HG03135 (cell line): ENCODE results near the gene THAP4.

ENCODE experiments used
- ATAC-seq: cut with Tn5 transposase; IDR thresholded peaks from one replicate; pipeline ENCODE4 v1.9.1; 2021; ENCODE audit warnings: mild to moderate bottlenecking, moderate library complexity; ENCODE audit not compliant: unreplicated experiment

THAP4 gene

GRCh38 chr2:241551599-241551997 lies 85.4 kb downstream of the THAP4 start:
- ATAC-seq = no peak

GRCh38 chr2:241550616-241551580 lies 86.1 kb downstream of the THAP4 start:
- no peak for ATAC-seq

- ATAC-seq = no peak
These were observed 88.5 kb downstream of the THAP4 start for GRCh38 chr2:241548451-241548835.

- ATAC-seq = no peak
These were observed 89.0 kb downstream of the THAP4 start for GRCh38 chr2:241547781-241548450.

DNA sequence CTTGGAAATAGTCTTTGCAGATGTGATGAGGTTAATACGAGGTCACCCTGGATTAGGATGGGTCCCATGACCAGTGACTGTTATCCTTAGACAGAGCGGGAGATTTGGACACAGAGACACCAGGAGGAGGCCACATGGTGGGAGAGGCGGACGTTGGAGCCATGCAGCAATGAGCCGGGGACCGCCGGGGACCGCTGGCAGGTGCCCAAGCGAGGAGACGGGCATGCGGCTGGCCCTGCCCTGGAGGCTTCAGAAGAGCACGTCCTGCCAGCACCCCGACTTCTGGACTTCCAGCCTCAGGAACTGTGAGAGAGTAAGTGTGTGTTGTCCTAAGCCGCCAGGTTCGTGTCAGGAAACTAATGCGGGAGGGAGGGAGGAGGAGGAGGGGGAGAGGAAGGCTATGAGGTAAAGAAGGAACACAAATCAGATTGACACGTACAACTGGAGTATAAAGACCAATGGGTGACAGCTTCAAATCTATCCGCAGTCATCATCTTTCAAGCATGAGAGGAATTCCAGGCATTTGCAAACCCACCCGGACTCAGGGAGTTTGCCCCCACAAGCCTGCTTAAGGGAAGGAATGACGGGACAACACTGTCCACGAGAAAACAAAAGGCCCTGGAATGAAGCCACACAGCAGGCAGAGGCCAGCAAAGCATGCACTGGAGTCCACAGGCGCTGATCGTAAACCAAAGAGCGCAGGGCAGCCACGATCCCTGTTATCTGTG lies 90.0 kb downstream of the THAP4 start:
- ATAC-seq = no peak

DNA sequence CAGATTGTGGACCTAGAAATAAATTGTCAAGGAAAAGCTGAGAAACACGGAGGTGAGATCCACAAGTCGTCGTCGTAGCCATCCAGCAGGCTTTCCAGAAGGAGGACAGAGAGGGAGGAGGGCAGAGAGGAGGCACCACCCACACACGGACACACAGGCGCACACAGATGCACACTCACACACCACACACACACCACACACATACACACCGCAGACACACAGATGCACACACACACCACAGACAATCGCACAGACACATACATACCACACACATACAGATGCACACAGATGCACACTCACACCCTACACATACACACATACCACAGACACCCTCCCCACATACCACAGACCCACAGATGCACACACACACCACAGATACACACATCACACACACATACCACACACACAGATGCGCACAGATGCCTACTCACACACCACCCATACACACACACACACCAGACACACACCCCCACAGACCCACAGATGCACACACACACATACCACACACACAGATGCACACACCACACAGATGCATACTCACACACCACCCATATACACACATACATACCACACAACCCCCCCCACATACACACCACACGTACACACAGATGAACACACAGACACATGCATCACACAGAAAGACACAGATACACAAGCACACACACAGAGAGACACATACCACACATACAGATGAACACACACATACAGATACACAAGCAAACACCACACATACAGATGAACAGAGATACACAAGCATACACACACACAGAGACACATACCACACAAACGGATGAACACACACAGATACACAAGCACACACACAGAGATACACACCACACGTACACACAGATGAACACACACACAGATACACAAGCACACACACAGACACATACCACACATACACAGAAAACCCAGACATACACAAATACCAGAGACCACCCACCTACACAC lies 91.2 kb downstream of the THAP4 start:
- ATAC-seq = no peak

DNA sequence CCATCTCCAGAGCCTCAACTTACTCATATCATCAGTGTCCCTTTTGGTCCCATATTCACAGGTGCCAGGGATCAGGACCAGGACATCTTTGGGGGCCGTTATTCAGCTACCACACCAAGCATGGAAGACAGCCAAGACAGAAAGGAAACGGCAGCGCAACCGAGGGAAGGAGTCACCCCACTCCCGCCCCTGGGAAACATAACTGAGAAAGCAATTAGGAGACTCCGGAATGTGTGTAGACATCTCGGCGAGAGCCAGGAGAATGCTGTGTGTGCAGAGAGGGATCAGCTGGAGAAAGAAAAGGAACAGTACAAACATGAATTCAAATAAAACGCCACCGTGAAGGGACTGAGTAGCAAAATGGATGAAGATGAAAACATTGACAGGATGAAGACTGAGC lies 91.9 kb downstream of the THAP4 start:
- no peak for ATAC-seq

GRCh38 chr2:241542278-241542605 lies 94.7 kb downstream of the THAP4 start:
- no peak for ATAC-seq

DNA sequence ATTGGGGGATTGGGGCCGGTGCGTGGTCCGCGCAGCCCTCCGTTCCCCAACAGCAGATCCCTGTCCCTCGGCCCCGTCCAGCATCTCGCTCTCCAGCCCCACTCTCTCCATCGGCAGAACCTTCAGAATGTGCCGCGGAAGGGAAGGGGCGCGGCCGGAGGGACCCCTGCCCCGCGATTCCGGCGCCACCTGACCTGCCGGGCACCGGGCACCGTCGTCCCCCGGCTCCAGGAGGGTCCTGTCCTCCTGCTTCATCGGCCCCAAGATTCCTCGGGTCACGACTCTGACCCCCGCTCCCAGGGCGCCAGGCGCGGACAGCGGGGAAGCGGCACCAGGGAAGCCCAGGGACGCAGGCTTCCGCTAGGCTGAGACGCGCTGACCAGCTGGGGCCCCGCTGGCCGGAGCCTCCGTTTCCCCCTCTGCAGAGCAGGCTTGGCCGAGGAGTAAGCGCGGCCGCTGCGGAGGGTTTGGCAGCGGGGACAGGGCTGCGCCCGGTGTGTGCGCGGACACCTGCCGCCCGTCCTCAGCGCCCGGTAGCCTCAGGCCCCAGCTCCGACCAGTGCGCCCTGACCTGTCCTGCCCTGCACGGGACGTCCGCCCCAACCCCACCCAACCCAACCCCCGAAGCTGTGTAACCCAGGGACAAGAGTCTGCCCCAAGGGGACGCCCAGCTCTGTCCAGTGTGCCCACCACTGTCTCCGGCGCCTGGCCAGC lies 95.2 kb downstream of the THAP4 start:
- ATAC-seq = no peak

GRCh38 chr2:241540771-241541561 lies 96.0 kb downstream of the THAP4 start:
- ATAC-seq = no peak

- ATAC-seq = no peak
These were observed 96.6 kb downstream of the THAP4 start for GRCh38 chr2:241540401-241540770.

DNA sequence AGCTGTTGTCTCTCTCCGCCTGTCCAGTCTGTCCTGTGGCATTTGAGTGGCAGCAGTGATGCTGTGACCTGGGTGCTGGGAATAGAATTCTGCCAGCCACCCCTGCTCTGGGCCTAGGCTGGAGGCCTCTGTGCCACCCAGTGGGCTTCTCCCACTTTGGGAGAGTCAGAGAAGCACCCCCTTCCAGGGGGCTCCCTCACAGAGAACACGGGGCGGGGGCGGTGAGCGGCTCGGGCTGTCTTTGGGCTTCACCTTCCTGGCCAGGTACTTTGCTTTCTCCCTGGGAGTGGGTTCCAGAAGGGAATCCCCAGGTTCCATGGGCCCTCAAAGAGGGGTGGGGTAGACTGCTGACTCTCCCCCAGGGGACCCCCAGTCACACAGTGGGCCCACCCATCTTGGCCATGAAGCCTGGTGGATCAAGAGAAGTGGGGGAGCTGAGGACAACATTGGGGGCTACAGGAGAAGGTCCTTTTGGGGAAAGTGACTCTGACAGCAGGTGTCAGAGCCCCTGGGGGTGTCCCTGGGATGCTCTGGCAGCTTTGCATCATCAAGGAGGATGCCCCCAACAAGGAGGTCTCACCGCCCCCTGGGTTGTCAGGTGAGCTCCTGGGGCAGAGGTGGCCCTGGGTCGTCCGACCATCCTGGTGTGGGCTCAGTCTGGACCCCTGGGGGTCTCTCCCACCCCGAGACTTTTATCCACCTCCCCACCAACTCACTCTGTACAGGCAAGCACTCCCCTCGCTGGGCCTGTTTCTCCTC lies 97.2 kb downstream of the THAP4 start:
- no peak for ATAC-seq

DNA sequence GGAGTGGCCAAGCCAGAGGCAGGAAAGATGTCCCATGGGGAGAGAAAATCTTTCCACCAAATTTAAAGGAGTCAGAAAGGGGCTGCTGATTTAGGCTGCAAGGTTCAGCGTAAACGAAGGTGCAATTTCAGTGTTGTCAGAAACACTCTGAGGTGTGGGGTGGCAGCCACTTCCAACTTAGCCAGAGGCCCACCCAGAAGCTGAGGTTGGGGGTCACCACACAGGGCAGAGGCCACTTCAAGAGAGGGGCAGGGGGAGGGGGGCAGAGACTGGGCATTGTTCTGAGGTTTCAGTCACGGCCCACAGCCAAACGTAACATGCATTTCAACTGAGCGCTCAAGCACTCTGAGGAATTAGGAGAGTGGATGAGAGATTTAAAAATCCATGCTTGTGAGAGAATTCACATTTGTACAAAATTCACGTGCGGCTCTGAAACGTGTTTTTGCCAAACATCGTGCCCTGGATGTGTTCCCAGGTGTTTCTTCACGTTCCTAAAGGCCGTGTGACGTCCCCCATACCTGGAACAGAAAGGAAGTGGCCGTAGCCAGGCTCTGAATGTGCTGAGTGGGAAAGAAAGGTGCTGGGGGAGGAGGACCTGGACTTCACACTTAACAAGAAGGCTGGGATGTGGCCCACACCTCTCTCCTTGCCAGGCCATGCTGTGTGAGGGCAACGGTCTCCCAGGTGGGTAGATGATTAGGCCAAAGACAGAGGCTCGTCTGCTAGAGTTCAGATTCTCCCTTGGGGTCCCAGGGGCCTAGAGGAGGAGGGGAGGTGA lies 97.9 kb downstream of the THAP4 start:
- no peak for ATAC-seq

DNA sequence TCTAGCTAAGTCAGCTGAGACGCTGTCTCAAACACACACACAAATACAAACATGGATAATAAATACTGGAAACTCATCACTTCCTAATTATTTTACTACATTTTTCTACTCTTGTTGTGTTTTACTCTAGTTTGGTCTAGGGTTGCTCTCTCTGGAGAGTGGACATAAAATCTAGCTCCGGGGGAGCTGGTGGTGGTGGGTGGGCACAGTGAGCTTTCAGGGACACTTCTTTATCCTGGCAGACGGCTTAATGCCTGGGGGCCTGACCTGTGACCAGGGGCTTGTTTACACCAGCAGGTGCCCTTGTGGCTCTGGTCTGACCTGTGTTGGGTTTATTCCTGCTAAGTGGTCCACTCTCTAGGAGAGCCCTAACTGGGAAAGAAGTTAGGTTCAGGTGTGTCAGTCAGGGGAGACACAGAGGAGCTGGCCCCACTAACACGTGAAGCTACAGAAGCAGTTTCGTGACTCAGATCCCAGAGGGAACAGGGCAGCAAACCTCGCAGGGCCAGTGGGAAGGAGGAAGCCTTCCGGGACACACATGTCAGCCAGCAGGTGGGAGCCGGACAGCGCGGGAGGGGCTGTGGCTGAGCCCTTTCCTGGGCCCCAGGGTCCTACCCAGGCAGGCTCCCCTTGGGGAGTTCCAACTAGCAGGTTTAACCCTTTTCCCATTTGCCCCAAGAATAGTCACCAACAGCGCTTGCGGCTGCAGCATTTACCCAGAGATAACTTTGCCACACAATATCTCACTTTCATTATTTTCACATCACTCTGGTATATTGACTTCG lies 100.9 kb downstream of the THAP4 start:
- ATAC-seq = no peak

GRCh38 chr2:241534701-241535375 lies 102.1 kb downstream of the THAP4 start:
- no peak for ATAC-seq
